Bronchial epithelial cell (primary cell): ENCODE results near the gene FBXL15. TPM values are rescaled to one million over a fixed set of nuclear protein-coding genes. Genes with fewer than 3 reads are reported as not detected.

ENCODE experiments used
- DNase-seq: peaks from one replicate; pipeline ENCODE4 v3.0.0-alpha.2; 2010; ENCODE audit warnings: low read depth
- FAIRE-seq: peaks from 2 replicates; lab custom pipeline; 2011; peaks lifted over from hg19 to GRCh38; lab: Jason Lieb, UNC
- H3K27me3 ChIP-seq: 2 replicates; pipeline ENCODE4 v1.5.1; 2011; ENCODE audit warnings: low read length; ENCODE audit not compliant: control insufficient read depth, insufficient read depth
- H3K36me3 ChIP-seq: 2 replicates; pipeline ENCODE4 v1.5.1; 2011; ENCODE audit warnings: low read length; ENCODE audit not compliant: control insufficient read depth, insufficient read depth
- H3K4me3 ChIP-seq: 2 replicates; pipeline ENCODE4 v1.5.1; 2011; ENCODE audit warnings: mild to moderate bottlenecking, low read depth, low read length, control low read depth
- CTCF ChIP-seq: IDR thresholded peaks from 2 replicates; pipeline ENCODE4 v1.5.1; 2011; ENCODE audit warnings: mild to moderate bottlenecking, moderate library complexity, low read length, control low read depth, inconsistent platforms; ENCODE audit not compliant: insufficient read depth, severe bottlenecking
- total RNA-seq: library from RNA; depleted of rRNA; stranded (reverse); fragments of >200 nt; gene quantifications from 2 replicates; pipeline ENCODE4 v1.2.1, GENCODE V29; 2014

Gene FBXL15
- total RNA-seq, 1 donor from 2014 or later, result 9.7 TPM

GRCh38 chr10:102396317-102396650 is 24.4 kb upstream of the FBXL15 start:
- H3K4me3 ChIP-seq, result peak overlapping the region; percentile 52
- FAIRE-seq (no peak), DNase-seq (no peak)
- no peak for TF ChIP-seq CTCF
- H3K36me3 ChIP-seq, result peaks cover 25% of the 10 kb centered on the region
- no peaks in the 10 kb centered on the region for H3K27me3 ChIP-seq

- TF ChIP-seq CTCF, result no peak
- peaks cover 29% of the 10 kb centered on the region for H3K36me3 ChIP-seq
- FAIRE-seq, result no peak
- H3K4me3 ChIP-seq, result no peak overlapping the region
- no peaks in the 10 kb centered on the region for H3K27me3 ChIP-seq
- DNase-seq, result no peak
Measured at GRCh38 chr10:102396730-102397151, 23.9 kb upstream of the FBXL15 start.

GRCh38 chr10:102397222-102398171 is 23.1 kb upstream of the FBXL15 start:
- no peak for TF ChIP-seq CTCF
- Histone ChIP-seq H3K27me3 (no peaks in the 10 kb centered on the region), H3K36me3 (peaks cover 34% of the 10 kb centered on the region), H3K4me3 (no peak overlapping the region)
- FAIRE-seq (no peak), DNase-seq (no peak)

- no peak for TF ChIP-seq CTCF
- Histone ChIP-seq H3K27me3 (no peaks in the 10 kb centered on the region), H3K4me3 (no peak overlapping the region), H3K36me3 (peaks cover 35% of the 10 kb centered on the region)
- DNase-seq, result no peak
- no peak for FAIRE-seq
Measured at GRCh38 chr10:102398172-102399020, 22.2 kb upstream of the FBXL15 start.

GRCh38 chr10:102399217-102400021 is 21.2 kb upstream of the FBXL15 start:
- Histone ChIP-seq H3K4me3 (peak overlapping the region; percentile 48), H3K27me3 (no peaks in the 10 kb centered on the region), H3K36me3 (peaks cover 35% of the 10 kb centered on the region)
- no peak for FAIRE-seq
- peak; percentile 63 for DNase-seq
- TF ChIP-seq CTCF, result peak; percentile 97
